Fibroblast of skin of scalp (primary cell): ENCODE measurements around the gene COBLL1.

Experiments used
- DNase-seq: peaks from one replicate; pipeline ENCODE4 v3.0.0-alpha.2; 2013

Gene COBLL1

GRCh38 chr2:164706522-164706921 lies 135.1 kb downstream of the COBLL1 start:
- DNase-seq: peak; percentile 83

DNA sequence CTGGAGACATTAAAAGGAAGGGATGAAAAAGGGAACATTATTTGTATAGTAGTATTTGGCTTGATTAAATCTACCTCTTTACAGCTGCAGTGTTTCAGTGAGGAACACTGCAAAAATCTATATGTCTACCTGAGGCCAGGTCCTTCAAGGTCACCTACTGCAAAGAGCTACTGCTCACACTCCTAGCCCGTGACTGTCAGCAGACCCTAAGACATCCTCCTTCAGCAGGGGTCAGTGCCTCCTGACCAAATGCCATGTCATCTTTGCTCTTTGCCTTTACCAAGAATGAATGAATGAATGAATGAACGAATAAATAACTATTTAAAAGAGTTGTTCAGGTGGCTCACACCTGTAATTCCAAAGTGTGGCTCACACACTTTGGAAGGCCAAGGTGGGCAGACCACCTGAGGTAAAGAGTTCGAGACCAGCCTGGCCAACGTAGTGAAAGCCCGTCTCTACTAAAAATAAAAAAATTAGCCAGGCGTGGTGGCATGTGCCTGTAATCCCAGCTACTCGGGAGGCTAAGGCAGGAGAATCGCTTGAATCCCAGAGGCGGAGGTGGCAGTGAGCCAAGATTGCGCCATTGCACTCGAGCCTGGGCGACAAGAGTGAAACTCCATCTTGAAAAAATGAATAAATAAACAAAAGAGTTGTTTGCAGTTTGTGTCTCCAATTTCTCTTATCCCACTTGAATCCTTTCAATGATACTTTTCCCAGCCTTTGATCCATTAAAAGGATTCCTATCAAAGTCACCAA lies 136.0 kb downstream of the COBLL1 start:
- no peak for DNase-seq

DNA sequence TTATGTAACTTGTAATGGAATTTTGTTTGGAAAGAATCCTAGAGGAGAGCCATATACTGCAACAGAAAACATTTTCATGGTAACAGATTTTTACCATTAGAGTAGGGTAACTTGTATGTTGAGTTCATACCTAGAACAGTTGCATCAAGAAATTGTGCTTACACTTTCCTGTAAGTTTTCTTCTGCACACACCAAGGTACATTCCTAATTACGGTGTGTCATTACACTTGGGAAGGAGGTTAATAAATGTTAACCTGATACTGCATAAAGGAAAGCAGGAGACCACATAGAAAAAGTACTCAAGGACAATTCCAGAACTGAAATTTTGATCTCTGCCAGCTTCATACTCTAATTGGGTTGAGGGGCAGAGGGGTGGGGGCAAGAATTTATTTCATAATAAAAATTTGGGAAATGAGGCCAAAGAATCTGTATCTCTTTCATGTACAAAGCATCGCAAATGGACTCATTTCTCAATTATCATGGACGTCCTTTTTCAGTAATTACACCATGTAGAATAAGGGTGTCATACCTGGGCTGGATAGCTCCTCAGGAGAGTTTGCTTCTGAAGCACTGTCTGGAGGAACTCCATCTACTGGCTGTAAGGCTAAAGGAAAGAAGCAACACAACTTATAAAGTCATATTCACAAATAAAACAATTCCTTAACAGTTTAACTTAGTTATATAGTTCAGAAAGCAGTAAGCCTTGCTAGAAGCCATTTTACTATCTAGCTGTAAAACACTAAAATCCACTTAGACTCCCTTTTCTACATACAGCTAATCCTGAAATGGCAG lies 137.5 kb downstream of the COBLL1 start:
- no peak for DNase-seq

DNA sequence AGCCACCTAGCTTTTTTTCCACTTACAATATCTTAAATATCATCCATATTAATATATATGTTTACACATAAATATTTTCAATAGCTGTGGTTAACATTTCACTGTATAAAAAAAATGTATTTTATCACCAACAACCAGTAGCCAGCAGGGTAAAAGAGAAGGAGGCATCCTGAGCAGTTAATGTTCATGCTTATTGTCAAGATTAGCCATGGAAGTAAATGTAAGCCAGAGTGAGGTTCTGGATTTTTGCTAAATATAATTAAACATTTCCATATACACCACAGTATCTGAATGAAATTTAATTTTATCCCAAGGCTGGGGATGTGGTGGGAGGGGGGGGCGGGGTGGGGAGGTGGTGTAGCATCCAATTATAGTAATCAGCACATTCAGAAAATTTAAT lies 140.1 kb downstream of the COBLL1 start:
- DNase-seq: no peak

- no peak for DNase-seq
Observed at GRCh38 chr2:164700390-164700789, 141.2 kb downstream of the COBLL1 start.

GRCh38 chr2:164697688-164698461 lies 143.7 kb downstream of the COBLL1 start:
- peak; percentile 58 for DNase-seq

DNA sequence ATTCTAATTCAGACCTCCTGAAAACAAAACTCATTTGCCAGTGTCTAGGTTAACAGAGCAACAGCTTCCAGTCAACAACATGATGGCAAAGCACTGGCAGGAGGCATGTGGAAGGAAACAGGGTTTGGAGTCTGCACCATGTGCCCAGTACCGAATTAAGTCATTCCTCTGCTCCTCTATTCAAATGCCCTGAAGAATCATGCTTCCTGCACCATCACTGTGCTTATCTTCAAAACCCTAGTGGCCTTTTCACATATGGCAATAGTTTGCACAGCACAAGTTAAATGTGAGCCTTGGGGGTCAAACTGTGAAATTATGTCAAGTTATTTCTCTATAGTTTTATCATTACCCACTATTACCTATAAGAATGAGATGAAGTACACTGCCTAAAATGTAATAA lies 145.0 kb downstream of the COBLL1 start:
- no peak for DNase-seq

- DNase-seq: no peak
Observed at GRCh38 chr2:164694275-164694695, 147.3 kb downstream of the COBLL1 start.

DNA sequence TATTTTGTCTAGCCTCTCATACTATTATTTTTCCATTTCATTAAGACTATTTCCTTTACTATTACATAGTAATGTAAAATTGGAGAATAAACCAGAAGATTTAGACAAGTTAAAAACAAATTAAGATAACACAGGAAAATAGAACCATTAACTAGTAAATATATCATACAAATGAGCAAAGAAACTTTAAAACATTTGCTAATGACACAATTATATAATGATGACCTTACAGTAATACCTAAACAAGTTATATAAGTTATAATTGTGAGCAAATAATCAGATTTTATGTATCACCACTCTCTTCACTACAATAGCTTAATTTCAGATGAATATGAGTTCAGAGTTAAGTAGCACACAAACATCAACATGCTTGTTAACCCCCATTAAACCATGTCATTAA lies 147.8 kb downstream of the COBLL1 start:
- no peak for DNase-seq

DNA sequence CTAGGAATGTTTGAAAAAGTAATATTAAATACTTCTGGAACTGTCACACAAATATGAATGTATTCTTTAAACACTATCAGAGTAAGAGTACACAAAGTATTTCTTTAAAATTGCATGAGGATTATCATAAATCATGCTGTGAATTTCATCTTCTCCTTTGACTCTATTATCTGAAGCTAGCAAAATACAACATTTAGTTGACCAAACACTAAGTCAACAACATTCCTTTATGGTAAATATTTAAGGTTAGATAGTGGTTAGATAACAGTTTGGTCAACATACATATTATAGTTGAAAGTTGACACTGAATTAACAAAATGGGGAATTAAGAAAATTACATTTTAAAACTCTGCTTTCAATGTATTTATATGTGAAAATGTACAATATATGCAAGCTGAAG lies 148.2 kb downstream of the COBLL1 start:
- no peak for DNase-seq

DNA sequence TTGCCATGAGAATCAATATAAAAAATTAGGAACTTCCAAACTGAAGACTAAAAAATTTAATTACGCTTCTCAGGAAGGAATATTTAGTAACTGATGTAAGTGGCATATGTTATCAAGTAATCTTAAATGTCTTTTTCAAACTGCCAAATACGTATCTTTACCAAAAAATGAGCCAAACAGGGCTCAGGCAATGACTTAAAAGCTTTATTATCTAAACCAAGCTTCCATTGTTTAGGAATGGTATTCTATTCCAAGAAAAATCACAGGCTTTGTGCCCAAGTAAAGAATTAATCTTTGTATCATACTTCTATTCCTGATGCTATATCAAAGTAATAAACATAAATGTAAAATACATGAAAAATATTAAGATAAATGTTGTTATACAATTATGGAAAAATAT lies 148.7 kb downstream of the COBLL1 start:
- DNase-seq: no peak

GRCh38 chr2:164692114-164692513 lies 149.5 kb downstream of the COBLL1 start:
- DNase-seq: peak; percentile 49

- no peak for DNase-seq
Observed at GRCh38 chr2:164691346-164691887, 150.2 kb downstream of the COBLL1 start.

GRCh38 chr2:164690361-164690760 lies 151.3 kb downstream of the COBLL1 start:
- no peak for DNase-seq

- DNase-seq: no peak
Observed at GRCh38 chr2:164688896-164689419, 152.7 kb downstream of the COBLL1 start.

DNA sequence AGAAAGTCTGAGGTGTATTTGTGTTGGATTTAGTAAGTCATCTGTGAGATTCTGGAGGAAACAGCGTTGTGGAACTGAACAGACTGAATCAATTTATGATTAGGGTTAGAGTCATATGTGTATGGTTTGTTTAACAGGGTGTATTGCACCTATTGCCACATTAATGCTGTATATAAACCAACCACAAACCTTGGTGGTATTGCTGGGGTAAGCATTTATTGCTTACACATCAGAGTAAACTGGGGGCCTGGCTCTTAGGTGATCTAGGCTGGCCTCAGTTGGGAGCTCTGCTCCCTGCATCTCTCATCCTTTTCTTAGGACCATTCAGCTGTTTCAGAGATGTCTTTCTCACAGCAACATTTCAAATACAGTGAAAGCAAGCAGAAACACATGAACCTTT lies 160.6 kb downstream of the COBLL1 start:
- DNase-seq: no peak

- no peak for DNase-seq
Observed at GRCh38 chr2:164678631-164679149, 162.9 kb downstream of the COBLL1 start.

DNA sequence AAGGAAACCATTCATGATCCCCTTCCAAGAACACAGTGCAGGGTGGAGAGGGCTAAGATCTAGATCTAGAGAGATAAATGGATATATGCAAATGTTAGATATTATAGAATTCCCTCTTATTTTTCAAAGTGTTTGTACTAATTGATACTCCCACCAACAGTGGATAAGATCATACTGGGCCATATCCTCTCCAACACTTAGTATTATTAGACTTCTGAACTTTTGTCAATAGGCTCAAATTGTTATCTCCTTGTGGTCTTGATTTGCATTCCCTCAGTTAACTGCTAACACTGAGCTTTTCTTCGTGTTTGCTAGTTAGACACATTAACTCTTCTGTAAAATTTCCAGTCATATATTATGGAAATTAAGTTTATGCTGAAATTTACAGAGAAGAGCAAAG lies 163.9 kb downstream of the COBLL1 start:
- no peak for DNase-seq

GRCh38 chr2:164677271-164677670 lies 164.4 kb downstream of the COBLL1 start:
- no peak for DNase-seq

GRCh38 chr2:164675687-164676086 lies 165.9 kb downstream of the COBLL1 start:
- DNase-seq: no peak

DNA sequence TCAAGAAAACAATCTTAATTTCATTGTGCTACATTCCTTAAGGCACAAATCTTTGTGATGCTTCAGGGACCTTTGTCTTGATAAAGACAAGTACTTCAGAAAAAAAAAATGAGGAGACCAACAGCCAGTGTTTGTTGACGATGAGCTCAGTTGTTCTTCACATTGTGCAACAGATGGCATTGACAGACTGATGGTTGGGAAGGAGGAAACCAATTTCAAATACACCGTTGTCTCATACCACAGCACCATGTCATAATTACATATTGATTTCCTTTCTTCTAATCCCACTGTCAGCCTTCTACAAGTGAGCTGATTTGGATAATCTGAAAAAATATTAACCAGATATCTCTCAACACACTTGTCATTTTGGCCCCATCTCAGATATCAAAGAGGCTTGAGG lies 166.6 kb downstream of the COBLL1 start:
- DNase-seq: no peak

- peak; percentile 41 for DNase-seq
Observed at GRCh38 chr2:164671664-164672396, 169.8 kb downstream of the COBLL1 start.
